Activated CD4-positive, alpha-beta T cell treated with anti-CD3 and anti-CD28 coated beads for 36 hours (primary cell): Measurements from ENCODE around the gene GRK3. TPM values are rescaled to one million over a fixed set of nuclear protein-coding genes. Genes with fewer than 3 reads are reported as not detected.

Experiments used
- ATAC-seq: fragments of 200-7000 bp; cut with Tn5 transposase; one replicate; pipeline ENCODE4 v1.10.0; 2021; ENCODE audit warnings: mild to moderate bottlenecking, moderate library complexity
- CTCF ChIA-PET: fragments of 350-600 bp; sonication (Branson Sonifier 250); formaldehyde crosslinking; loops from one replicate; lab custom pipeline; 2021; ENCODE audit warnings: antibody characterized with exemption; lab: Charles Lee
- POLR2A ChIA-PET: fragments of 350-600 bp; sonication (Branson Sonifier 250); formaldehyde crosslinking; loops from one replicate; lab custom pipeline; 2021; ENCODE audit warnings: antibody characterized with exemption, inconsistent platforms; lab: Charles Lee
- DNase-seq: peaks from one replicate; pipeline ENCODE4 v3.0.0-alpha.2; 2020
- H3K27ac Mint-ChIP-seq: one replicate; pipeline ENCODE4 v1.8.0; 2021; ENCODE audit warnings: mixed read lengths
- H3K27me3 Mint-ChIP-seq: one replicate; pipeline ENCODE4 v1.8.0; 2021; ENCODE audit warnings: mixed read lengths
- H3K36me3 Mint-ChIP-seq: one replicate; pipeline ENCODE4 v1.8.0; 2021; ENCODE audit warnings: low read depth, mixed read lengths
- H3K4me1 Mint-ChIP-seq: one replicate; pipeline ENCODE4 v1.8.0; 2021; ENCODE audit warnings: mixed read lengths
- H3K4me3 Mint-ChIP-seq: one replicate; pipeline ENCODE4 v1.8.0; 2021; ENCODE audit warnings: mild to moderate bottlenecking, moderate library complexity, mixed read lengths
- H3K9me3 Mint-ChIP-seq: one replicate; pipeline ENCODE4 v1.8.0; 2021; ENCODE audit warnings: low read depth, mixed read lengths
- intact Hi-C, 2 experiments: fragments of 100-400 bp; cut with DNase I in 1 of 2; cut with micrococcal nuclease in 1 of 2; formaldehyde crosslinking; loops; one replicate each; pipeline versions ENCODE4 v1.14.2 to v1.15.1; 2022 to 2024; cut with DNase I, micrococcal nuclease
- total RNA-seq, 2 experiments: library from RNA; stranded (reverse); gene quantifications; one replicate each; pipeline ENCODE4 v1.2.3, GENCODE V29; 2021

GRK3 gene
- total RNA-seq, 2 experiments from 2014 or later = 8.6 to 9.2 TPM

DNA sequence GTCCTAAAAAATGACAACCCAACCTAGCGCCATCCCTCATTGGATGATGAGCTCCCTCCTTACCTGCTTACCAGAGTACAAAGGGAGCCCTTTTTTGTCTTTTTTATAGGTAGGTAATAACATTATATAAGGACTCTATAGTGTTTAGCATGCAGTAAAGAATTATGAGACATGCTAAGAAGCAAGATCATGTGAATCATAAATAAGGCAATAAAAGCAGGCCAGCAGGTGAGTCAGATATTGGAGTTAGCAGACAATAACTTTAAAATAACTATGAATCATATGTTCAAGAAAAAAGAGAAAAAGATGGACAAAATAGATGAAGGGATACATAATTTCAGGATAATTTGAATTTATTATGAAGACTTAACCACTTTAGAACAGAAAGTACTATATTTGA, 81.5 kb downstream of the GRK3 start:
- no peaks in the 10 kb centered on the region for H3K27me3 Mint-ChIP-seq
- ChIA-PET CTCF (no interaction called here), POLR2A (no interaction called here)
- ATAC-seq = no peak
- no peak overlapping the region for H3K27ac Mint-ChIP-seq
- no peak overlapping the region for H3K4me3 Mint-ChIP-seq
- intact Hi-C loops = no loop called here
- DNase-seq = no peak
- peaks cover 9% of the 10 kb centered on the region for H3K4me1 Mint-ChIP-seq
- H3K9me3 Mint-ChIP-seq = no peaks in the 10 kb centered on the region
- H3K36me3 Mint-ChIP-seq = no peaks in the 10 kb centered on the region

DNA sequence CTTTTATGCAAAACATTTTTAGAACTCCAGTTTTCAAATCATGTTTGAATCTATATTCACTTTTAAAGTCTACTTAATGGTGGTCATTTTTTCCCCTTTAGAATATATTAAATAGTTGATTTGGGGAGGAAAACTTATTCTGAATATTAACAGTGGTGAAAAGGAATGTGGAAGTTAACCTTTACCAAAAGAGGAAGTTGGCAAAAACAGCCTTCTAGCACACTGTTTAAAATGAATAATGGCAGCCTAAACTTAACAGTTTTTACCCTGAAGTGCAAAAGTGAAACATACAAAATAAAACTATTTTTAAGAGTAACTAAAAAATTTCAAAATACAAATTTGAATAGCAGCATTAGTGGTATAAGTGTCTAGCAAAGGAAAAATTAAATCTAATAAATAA, 86.4 kb downstream of the GRK3 start:
- Mint-ChIP-seq H3K4me3 (no peak overlapping the region), H3K36me3 (no peaks in the 10 kb centered on the region), H3K27ac (no peak overlapping the region), H3K9me3 (no peaks in the 10 kb centered on the region), H3K27me3 (no peaks in the 10 kb centered on the region), H3K4me1 (peaks cover 4% of the 10 kb centered on the region)
- intact Hi-C loops = no loop called here
- ChIA-PET CTCF (no interaction called here), POLR2A (no interaction called here)
- no peak for ATAC-seq
- no peak for DNase-seq

DNA sequence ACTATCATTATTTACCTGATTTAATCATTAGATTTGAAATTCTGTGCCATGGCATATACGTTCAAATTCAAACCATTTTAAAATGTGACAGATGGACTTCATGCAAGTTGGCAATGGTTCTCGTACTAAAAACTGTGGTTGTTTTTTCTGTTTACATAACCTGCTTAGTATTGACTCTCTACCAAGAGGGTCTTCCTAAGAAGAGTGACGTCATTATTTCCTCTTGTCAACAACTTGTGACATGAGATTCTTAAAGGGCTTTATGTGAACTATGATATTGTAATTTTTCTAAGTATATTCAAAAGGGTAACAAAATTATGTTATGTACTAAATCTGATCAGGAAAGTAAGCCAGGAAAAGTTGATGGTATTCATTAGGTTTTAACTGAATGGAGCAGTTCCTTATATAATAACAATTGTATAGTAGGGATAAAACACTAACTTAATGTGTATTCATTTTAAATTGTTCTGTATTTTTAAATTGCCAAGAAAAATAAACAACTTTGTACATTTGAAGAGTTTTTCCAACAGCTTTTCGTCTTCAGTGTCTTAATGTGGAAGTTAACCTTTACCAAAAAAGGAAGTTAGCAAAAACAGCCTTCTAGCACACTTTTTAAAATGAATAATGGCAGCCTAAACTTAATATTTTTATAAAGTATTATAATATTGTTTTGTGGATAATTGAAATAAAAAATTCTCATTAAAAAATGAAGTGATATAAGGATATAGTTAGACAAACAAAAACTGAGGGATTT, 87.0 kb downstream of the GRK3 start:
- ATAC-seq = no peak
- ChIA-PET POLR2A (no interaction called here), CTCF (no interaction called here)
- Mint-ChIP-seq H3K4me3 (no peak overlapping the region), H3K9me3 (no peaks in the 10 kb centered on the region), H3K36me3 (no peaks in the 10 kb centered on the region), H3K4me1 (no peaks in the 10 kb centered on the region), H3K27me3 (no peaks in the 10 kb centered on the region), H3K27ac (no peak overlapping the region)
- no peak for DNase-seq
- intact Hi-C loops = no loop called here

DNA sequence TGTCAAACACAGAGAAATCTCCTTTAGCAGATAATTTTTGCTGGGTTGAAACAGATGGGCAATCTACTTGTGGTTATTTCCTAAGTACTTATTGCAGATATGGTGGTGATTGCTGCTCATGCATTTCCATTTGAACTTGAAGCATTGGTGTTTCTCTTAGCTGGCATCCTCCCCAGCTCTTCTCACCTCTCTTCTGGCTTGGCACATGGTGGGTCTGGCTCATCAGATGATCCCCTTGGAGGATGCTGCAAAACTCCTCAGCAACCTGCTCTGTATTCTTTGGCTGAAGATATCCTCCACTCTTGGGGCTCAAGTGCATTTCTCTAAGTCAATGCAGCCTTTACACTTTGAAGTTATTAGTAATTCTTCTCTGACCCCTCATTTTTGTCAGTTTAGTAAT, 90.2 kb downstream of the GRK3 start:
- DNase-seq (no peak), ATAC-seq (no peak)
- H3K4me1 Mint-ChIP-seq = no peaks in the 10 kb centered on the region
- H3K4me3 Mint-ChIP-seq = no peak overlapping the region
- no peaks in the 10 kb centered on the region for H3K27me3 Mint-ChIP-seq
- intact Hi-C loops = no loop called here
- ChIA-PET CTCF (no interaction called here), POLR2A (no interaction called here)
- H3K9me3 Mint-ChIP-seq = no peaks in the 10 kb centered on the region
- no peak overlapping the region for H3K27ac Mint-ChIP-seq
- H3K36me3 Mint-ChIP-seq = no peaks in the 10 kb centered on the region

DNA sequence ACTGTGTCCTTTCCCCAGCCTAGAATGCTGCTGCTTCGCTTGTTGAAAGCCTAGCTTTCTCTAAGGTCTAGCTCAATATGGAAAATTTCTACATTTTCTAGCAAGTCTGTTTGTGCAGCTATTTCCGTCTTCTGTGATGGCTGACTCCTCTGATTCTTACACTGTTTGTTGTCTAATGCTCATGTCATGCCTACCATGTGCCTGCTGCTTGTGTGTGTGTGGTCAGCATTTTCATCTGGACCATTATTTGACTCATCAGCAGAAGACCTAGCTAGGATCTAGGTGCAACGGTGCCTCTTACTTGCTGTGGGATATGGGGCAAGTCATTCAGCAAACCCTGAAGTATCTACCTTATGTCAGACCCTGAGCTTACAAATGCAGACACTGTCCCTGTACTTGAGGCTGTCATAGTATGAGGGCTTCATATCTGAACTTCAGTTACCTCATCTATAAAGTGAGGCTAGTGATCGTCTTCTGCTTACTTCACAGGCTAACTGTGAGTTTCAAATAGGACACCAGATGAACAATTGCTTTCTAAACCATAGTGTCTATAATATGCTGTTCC, 91.0 kb downstream of the GRK3 start:
- H3K27ac Mint-ChIP-seq = no peak overlapping the region
- no peaks in the 10 kb centered on the region for H3K36me3 Mint-ChIP-seq
- ChIA-PET POLR2A (no interaction called here), CTCF (interaction anchor here (0.6 kb wide), 1 partner anchor 12 kb away, joined by 3 read pairs; no protein-coding TSS in a partner anchor)
- no peaks in the 10 kb centered on the region for H3K4me1 Mint-ChIP-seq
- intact Hi-C loops = no loop called here
- H3K9me3 Mint-ChIP-seq = no peaks in the 10 kb centered on the region
- DNase-seq (no peak), ATAC-seq (no peak)
- H3K27me3 Mint-ChIP-seq = no peaks in the 10 kb centered on the region
- H3K4me3 Mint-ChIP-seq = no peak overlapping the region

DNA sequence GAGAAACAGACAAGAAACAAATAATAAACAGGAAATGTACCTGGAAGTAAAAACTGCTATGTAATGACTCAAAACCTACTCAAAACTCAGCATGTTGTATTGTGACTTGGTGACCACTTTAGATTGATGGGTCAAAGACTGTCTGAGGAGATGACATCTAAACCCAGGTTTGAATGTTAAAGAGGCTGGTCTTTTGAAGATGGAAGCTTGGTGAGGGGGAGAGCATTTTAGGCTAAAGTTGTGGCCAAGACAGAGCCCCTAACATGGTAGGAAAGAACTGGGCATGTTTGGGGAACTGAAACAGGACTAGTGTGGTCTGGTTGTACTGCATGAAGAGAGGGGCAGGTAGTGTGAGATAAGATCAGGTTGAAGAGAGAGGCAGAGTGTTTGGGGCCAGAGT, 92.2 kb downstream of the GRK3 start:
- DNase-seq (no peak), ATAC-seq (no peak)
- Mint-ChIP-seq H3K9me3 (no peaks in the 10 kb centered on the region), H3K27ac (no peak overlapping the region), H3K27me3 (no peaks in the 10 kb centered on the region), H3K4me3 (no peak overlapping the region), H3K4me1 (no peaks in the 10 kb centered on the region), H3K36me3 (no peaks in the 10 kb centered on the region)
- CTCF ChIA-PET = no interaction called here
- intact Hi-C loops = no loop called here
- POLR2A ChIA-PET = no interaction called here

DNA sequence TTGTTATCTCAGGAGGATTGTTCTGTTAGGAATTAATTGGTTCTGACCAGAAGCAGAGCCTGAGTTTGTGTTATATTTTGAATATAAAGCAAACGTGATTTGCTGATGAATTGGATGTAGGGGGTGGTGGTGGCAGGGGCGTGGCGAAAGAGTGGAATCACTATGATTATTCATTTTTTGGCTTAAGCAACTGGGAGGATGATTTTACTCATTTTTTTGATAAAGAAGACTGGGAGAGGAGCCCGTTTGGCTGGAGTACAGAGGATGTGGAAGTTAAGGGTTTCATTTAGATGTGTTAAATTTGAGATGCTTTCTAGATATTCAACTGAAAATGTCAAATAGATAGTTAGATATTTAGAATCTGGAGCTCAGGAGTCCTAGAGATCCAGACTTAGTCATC, 94.2 kb downstream of the GRK3 start:
- Mint-ChIP-seq H3K27me3 (no peaks in the 10 kb centered on the region), H3K4me1 (no peaks in the 10 kb centered on the region), H3K9me3 (no peaks in the 10 kb centered on the region), H3K36me3 (no peaks in the 10 kb centered on the region), H3K4me3 (no peak overlapping the region), H3K27ac (no peak overlapping the region)
- POLR2A ChIA-PET = no interaction called here
- DNase-seq = no peak
- intact Hi-C loops = no loop called here
- ATAC-seq = no peak
- CTCF ChIA-PET = no interaction called here

DNA sequence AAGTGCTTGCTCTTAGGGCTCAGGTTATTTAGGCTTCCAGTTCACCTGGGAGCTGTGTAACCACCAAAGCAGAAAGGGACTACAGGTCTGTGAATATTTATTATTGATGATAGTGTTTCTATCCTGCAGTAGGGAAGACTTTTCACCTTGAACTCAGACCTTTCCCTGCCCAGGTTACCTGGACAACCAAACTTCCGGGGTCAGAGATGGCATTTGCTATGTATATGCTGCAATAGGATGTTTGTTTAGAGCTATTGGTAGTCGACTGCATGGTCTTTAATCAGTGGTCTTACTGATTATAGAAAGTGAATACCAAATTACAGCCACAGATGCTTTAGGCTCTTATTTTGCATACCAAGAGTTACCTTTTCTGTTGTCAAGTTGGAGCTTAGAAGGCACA, 94.9 kb downstream of the GRK3 start:
- Mint-ChIP-seq H3K4me3 (no peak overlapping the region), H3K9me3 (no peaks in the 10 kb centered on the region), H3K4me1 (no peaks in the 10 kb centered on the region), H3K27me3 (no peaks in the 10 kb centered on the region), H3K27ac (no peak overlapping the region), H3K36me3 (no peaks in the 10 kb centered on the region)
- no peak for DNase-seq
- intact Hi-C loops = no loop called here
- ChIA-PET CTCF (interaction anchor here (0.7 kb wide), 1 partner anchor 48 kb away, joined by 4 read pairs; no protein-coding TSS in a partner anchor), POLR2A (no interaction called here)
- no peak for ATAC-seq

DNA sequence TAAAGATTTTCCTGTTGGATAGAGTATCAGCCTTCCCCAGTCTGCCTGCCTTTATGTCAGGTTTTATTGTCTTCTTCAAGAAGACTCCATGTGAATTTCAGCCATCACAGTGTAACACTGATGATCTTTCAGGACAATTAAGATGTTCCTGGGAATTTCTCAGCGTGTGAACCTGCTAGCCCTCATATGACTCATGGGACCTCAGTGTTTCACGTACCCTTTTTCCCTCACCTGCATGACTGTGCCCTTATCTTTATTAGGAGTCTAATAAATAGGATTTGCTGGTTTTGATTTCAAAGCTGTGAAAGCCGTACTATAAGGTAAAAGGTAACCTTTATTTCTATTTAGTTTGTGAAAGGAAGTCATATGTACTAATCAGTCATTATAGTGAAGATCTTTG, 95.9 kb downstream of the GRK3 start:
- H3K4me1 Mint-ChIP-seq = no peaks in the 10 kb centered on the region
- DNase-seq (no peak), ATAC-seq (no peak)
- no peak overlapping the region for H3K4me3 Mint-ChIP-seq
- H3K27ac Mint-ChIP-seq = no peak overlapping the region
- CTCF ChIA-PET = no interaction called here
- H3K36me3 Mint-ChIP-seq = no peaks in the 10 kb centered on the region
- intact Hi-C loops = no loop called here
- POLR2A ChIA-PET = no interaction called here
- no peaks in the 10 kb centered on the region for H3K27me3 Mint-ChIP-seq
- H3K9me3 Mint-ChIP-seq = no peaks in the 10 kb centered on the region

DNA sequence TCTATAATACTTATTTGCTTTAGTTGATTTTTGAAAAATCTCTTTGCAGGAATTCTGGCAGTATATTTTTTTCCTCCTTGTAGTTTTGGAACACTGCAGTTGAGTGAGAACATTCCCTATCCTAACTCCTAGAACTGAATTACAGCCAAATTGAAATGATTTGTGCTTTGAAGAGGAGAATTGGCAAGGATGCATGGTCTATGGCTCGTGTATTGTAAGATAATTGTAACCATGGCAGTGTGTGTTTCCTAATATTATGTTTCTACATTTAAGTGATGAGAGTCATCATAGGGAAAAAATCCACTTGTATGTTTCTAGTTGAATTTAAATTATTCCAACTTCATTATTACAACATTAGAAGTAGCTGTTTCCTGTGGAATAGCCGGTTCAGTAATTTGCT, 96.6 kb downstream of the GRK3 start:
- ATAC-seq = no peak
- ChIA-PET CTCF (no interaction called here), POLR2A (no interaction called here)
- H3K4me1 Mint-ChIP-seq = no peaks in the 10 kb centered on the region
- intact Hi-C loops = no loop called here
- H3K27me3 Mint-ChIP-seq = no peaks in the 10 kb centered on the region
- H3K9me3 Mint-ChIP-seq = no peaks in the 10 kb centered on the region
- no peak overlapping the region for H3K4me3 Mint-ChIP-seq
- DNase-seq = no peak
- H3K36me3 Mint-ChIP-seq = no peaks in the 10 kb centered on the region
- H3K27ac Mint-ChIP-seq = no peak overlapping the region

DNA sequence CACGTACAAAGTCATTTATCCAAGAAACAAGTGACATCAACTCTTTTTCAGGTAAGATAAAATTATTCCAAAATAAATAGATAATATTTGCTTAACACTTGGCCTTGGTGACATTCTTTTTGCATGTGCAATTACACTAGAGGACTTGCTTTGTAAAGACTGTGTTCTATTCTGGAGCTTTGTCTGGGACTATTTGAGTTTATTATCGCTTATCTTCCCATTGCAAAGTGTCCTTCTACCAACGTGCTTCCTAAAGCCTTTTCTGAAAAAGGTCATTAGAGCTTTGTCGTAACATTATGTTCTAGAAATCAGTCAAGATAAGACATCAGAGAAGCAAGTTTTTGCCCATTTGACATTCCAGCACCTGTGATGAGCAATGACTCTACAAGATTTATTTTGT, 99.2 kb downstream of the GRK3 start:
- Mint-ChIP-seq H3K27ac (no peak overlapping the region), H3K4me3 (no peak overlapping the region), H3K27me3 (no peaks in the 10 kb centered on the region), H3K9me3 (no peaks in the 10 kb centered on the region), H3K4me1 (peaks cover 3% of the 10 kb centered on the region), H3K36me3 (no peaks in the 10 kb centered on the region)
- ATAC-seq (no peak), DNase-seq (no peak)
- intact Hi-C loops = no loop called here
- ChIA-PET POLR2A (interaction anchor here (0.6 kb wide), 1 partner anchor 788 kb away, joined by 3 read pairs; no protein-coding TSS in a partner anchor), CTCF (no interaction called here)

DNA sequence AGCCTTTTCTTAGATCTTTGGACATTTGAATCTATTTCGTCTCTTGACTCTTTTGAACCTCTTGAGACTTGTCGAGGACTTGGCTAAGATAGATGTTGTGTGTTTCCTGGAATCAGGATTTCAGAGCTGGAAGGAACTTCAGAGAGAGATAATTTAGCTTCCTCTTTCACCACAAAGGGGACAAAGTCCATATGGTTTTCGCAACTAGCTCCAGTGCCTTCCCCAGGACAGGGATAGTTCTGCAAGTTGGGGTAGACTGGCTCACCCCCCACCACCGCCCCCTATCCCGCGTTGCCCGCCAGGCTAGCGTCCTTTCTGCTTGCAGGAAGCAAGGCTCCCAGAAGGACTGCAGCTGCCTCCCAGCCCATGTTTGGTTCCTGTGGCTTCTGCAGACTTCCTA, 101.8 kb downstream of the GRK3 start:
- no peaks in the 10 kb centered on the region for H3K27me3 Mint-ChIP-seq
- no peak overlapping the region for H3K4me3 Mint-ChIP-seq
- CTCF ChIA-PET = interaction anchor here (0.7 kb wide), 1 partner anchor 139 kb away, joined by 3 read pairs; no protein-coding TSS in a partner anchor
- no peak for DNase-seq
- intact Hi-C loops = no loop called here
- POLR2A ChIA-PET = no interaction called here
- no peaks in the 10 kb centered on the region for H3K9me3 Mint-ChIP-seq
- H3K36me3 Mint-ChIP-seq = no peaks in the 10 kb centered on the region
- peaks cover 3% of the 10 kb centered on the region for H3K4me1 Mint-ChIP-seq
- ATAC-seq = no peak
- no peak overlapping the region for H3K27ac Mint-ChIP-seq
